D721Med (cell line): ENCODE results near the gene ATP1B1.

Source experiments
- DNase-seq: peaks from one replicate; pipeline ENCODE4 v3.0.0; 2011; ENCODE audit warnings: low spot score; ENCODE audit not compliant: insufficient read length
- FAIRE-seq: peaks from 2 replicates; lab custom pipeline; 2011; peaks lifted over from hg19 to GRCh38; lab: Jason Lieb, UNC
- CTCF ChIP-seq: IDR thresholded peaks from 2 replicates; pipeline ENCODE4 v1.5.1; 2012; ENCODE audit warnings: mild to moderate bottlenecking, control low read depth; ENCODE audit not compliant: insufficient read depth; ENCODE audit errors: missing control alignments

Gene ATP1B1

GRCh38 chr1:169113613-169114119, 7.2 kb downstream of the ATP1B1 start:
- TF ChIP-seq CTCF: no peak
- DNase-seq: no peak
- FAIRE-seq: no peak

- DNase-seq (no peak), FAIRE-seq (no peak)
- TF ChIP-seq CTCF: no peak
Measured at GRCh38 chr1:169115891-169116585, 9.5 kb downstream of the ATP1B1 start.

GRCh38 chr1:169117014-169117413, 10.5 kb downstream of the ATP1B1 start:
- no peak for TF ChIP-seq CTCF
- DNase-seq (no peak), FAIRE-seq (no peak)

GRCh38 chr1:169117599-169117998, 11.1 kb downstream of the ATP1B1 start:
- no peak for DNase-seq
- TF ChIP-seq CTCF: no peak
- no peak for FAIRE-seq

- DNase-seq (no peak), FAIRE-seq (no peak)
- TF ChIP-seq CTCF: no peak
Measured at GRCh38 chr1:169118227-169118626, 11.7 kb downstream of the ATP1B1 start.

- TF ChIP-seq CTCF: no peak
- DNase-seq: no peak
- FAIRE-seq: no peak
Measured at GRCh38 chr1:169119405-169119804, 12.9 kb downstream of the ATP1B1 start.

DNA sequence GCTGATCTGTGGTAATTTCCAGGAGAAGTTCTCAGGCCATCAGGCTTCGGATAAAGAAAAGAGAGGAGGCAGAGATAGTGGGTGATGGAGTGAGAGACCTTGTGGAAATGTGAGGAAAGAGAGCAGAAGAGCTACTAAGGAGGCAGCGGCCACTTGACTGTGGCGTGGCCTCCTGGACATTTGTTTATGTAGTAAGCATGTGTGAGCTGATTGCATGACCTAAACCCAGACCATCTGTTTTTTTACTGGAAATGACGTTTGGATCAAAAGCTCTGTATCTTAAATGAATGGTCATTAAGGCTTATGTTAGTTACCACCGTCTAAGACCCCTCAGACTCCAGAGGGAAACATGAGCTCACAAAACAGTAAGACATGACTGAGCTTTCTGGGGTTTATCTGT, 13.6 kb downstream of the ATP1B1 start:
- no peak for DNase-seq
- no peak for FAIRE-seq
- no peak for TF ChIP-seq CTCF
